KBM-7 (cell line): Measurements from ENCODE around the gene LOC101059915.
A peak's percentile ranks its signal among the peaks of the same experiment; 100 is the strongest.
"Not testable (repeated sequence)": the region's sequence is repeated elsewhere in the genome, so short reads cannot be mapped to it uniquely, and the experiment has no call there.

Experiments
- DNase-seq: peaks from one replicate; pipeline ENCODE4 v3.0.0-alpha.2; 2015
- in situ Hi-C: fragments of 300-500 bp; cut with MboI; formaldehyde crosslinking; loops from 2 replicates; pipeline ENCODE4 v1.14.3; 2020; ENCODE audit warnings: low sequenced_read_pairs, low pct_unique_long_range_greater_than_20kb, mixed read lengths

The LOC101059915 gene

GRCh38 chrX:71668248-71668595 lies 876 bp downstream of the LOC101059915 start:
- in situ Hi-C loops = no loop called here

GRCh38 chrX:71669492-71669891 lies 2.1 kb downstream of the LOC101059915 start:
- in situ Hi-C loops = no loop called here
- DNase-seq = no peak

More at GRCh38 chrX:71668248-71668595, 876 bp downstream of the LOC101059915 start:
- no peak for DNase-seq

- DNase-seq = peak; percentile 68
- in situ Hi-C loops = not testable (repeated sequence)
Observed at GRCh38 chrX:71669947-71670346, 2.6 kb downstream of the LOC101059915 start.

- in situ Hi-C loops = no loop called here
- DNase-seq = peak; percentile 42
Observed at GRCh38 chrX:71671043-71671780, 3.9 kb downstream of the LOC101059915 start.

GRCh38 chrX:71671938-71672337 lies 4.6 kb downstream of the LOC101059915 start:
- DNase-seq = no peak
- in situ Hi-C loops = no loop called here

GRCh38 chrX:71675636-71676035 lies 8.3 kb downstream of the LOC101059915 start:
- in situ Hi-C loops = not testable (repeated sequence)

GRCh38 chrX:71676068-71676795 lies 8.9 kb downstream of the LOC101059915 start:
- in situ Hi-C loops, DNase-seq: not testable (repeated sequence)

More at GRCh38 chrX:71675636-71676035, 8.3 kb downstream of the LOC101059915 start:
- DNase-seq = not testable (repeated sequence)

- in situ Hi-C loops = not testable (repeated sequence)
Observed at GRCh38 chrX:71677195-71677594, 9.8 kb downstream of the LOC101059915 start.

GRCh38 chrX:71679575-71680207 lies 12.3 kb downstream of the LOC101059915 start:
- DNase-seq = no peak

More at GRCh38 chrX:71677195-71677594, 9.8 kb downstream of the LOC101059915 start:
- not testable (repeated sequence) for DNase-seq

GRCh38 chrX:71696641-71697465 lies 29.5 kb downstream of the LOC101059915 start:
- DNase-seq, in situ Hi-C loops: not testable (repeated sequence)

More at GRCh38 chrX:71679575-71680207, 12.3 kb downstream of the LOC101059915 start:
- in situ Hi-C loops = no loop called here

GRCh38 chrX:71697466-71698298 lies 30.3 kb downstream of the LOC101059915 start:
- in situ Hi-C loops, DNase-seq: not testable (repeated sequence)

GRCh38 chrX:71698299-71699022 lies 31.1 kb downstream of the LOC101059915 start:
- DNase-seq, in situ Hi-C loops: not testable (repeated sequence)

GRCh38 chrX:71699023-71699344 lies 31.6 kb downstream of the LOC101059915 start:
- in situ Hi-C loops, DNase-seq: not testable (repeated sequence)

- DNase-seq, in situ Hi-C loops: not testable (repeated sequence)
Observed at GRCh38 chrX:71702853-71703252, 35.5 kb downstream of the LOC101059915 start.

- DNase-seq, in situ Hi-C loops: not testable (repeated sequence)
Observed at GRCh38 chrX:71714064-71714463, 46.7 kb downstream of the LOC101059915 start.

GRCh38 chrX:71715551-71715950 lies 48.2 kb downstream of the LOC101059915 start:
- DNase-seq, in situ Hi-C loops: not testable (repeated sequence)

- in situ Hi-C loops, DNase-seq: not testable (repeated sequence)
Observed at GRCh38 chrX:71716323-71716722, 49.0 kb downstream of the LOC101059915 start.
